Fibroblast of the aortic adventitia (primary cell): ENCODE results near the gene SLC24A3. TPM values are rescaled to one million over a fixed set of nuclear protein-coding genes. Genes with fewer than 3 reads are reported as not detected.

Experiments used
- DNase-seq: peaks from one replicate; pipeline ENCODE4 v3.0.0-alpha.2; 2010; ENCODE audit warnings: low read depth
- H3K4me3 ChIP-seq: 2 replicates; pipeline ENCODE4 v1.5.1; 2011; ENCODE audit warnings: low read depth, mild to moderate bottlenecking, control low read depth, low read length, moderate library complexity
- CTCF ChIP-seq: IDR thresholded peaks from 2 replicates; pipeline ENCODE4 v1.5.1; 2011; ENCODE audit warnings: mild to moderate bottlenecking, low read length, control low read depth, inconsistent platforms; ENCODE audit not compliant: insufficient read depth
- total RNA-seq: library from RNA; depleted of rRNA; stranded (reverse); fragments of >200 nt; gene quantifications from 2 replicates; pipeline ENCODE4 v1.2.3, GENCODE V29; 2012; ENCODE audit warnings: low replicate concordance

Gene SLC24A3
- total RNA-seq, 1 donor, result not detected

- no peak for TF ChIP-seq CTCF
- DNase-seq, result no peak
- H3K4me3 ChIP-seq, result no peak overlapping the region
Observed at GRCh38 chr20:19333563-19333962, 121.1 kb downstream of the SLC24A3 start.

- DNase-seq, result no peak
- H3K4me3 ChIP-seq, result no peak overlapping the region
- no peak for TF ChIP-seq CTCF
Observed at GRCh38 chr20:19335341-19335740, 122.9 kb downstream of the SLC24A3 start.

- DNase-seq, result no peak
- no peak for TF ChIP-seq CTCF
- no peak overlapping the region for H3K4me3 ChIP-seq
Observed at GRCh38 chr20:19335916-19336315, 123.5 kb downstream of the SLC24A3 start.

GRCh38 chr20:19336631-19337030 is 124.2 kb downstream of the SLC24A3 start:
- DNase-seq, result no peak
- H3K4me3 ChIP-seq, result no peak overlapping the region
- no peak for TF ChIP-seq CTCF

- no peak for TF ChIP-seq CTCF
- H3K4me3 ChIP-seq, result no peak overlapping the region
- DNase-seq, result no peak
Observed at GRCh38 chr20:19338380-19338779, 125.9 kb downstream of the SLC24A3 start.

- H3K4me3 ChIP-seq, result no peak overlapping the region
- no peak for TF ChIP-seq CTCF
- DNase-seq, result no peak
Observed at GRCh38 chr20:19338960-19339359, 126.5 kb downstream of the SLC24A3 start.

GRCh38 chr20:19341348-19342053 is 129.1 kb downstream of the SLC24A3 start:
- no peak for DNase-seq
- no peak overlapping the region for H3K4me3 ChIP-seq
- no peak for TF ChIP-seq CTCF
